Keratinocyte (primary cell): ENCODE data around the gene TMEM238. TPM values are rescaled to one million over a fixed set of nuclear protein-coding genes. Genes with fewer than 3 reads are reported as not detected.

Experiments
- DNase-seq: peaks from one replicate; pipeline ENCODE4 v3.0.0-alpha.2; 2011; ENCODE audit warnings: low read depth, missing footprints, low spot score
- FAIRE-seq: peaks from 2 replicates; lab custom pipeline; 2011; peaks lifted over from hg19 to GRCh38; lab: Jason Lieb, UNC
- H2AFZ ChIP-seq: 2 replicates; pipeline ENCODE4 v1.6.0; 2012; ENCODE audit warnings: low read length, control low read depth, inconsistent platforms; ENCODE audit not compliant: control insufficient read depth
- H3K27ac ChIP-seq: 2 replicates; pipeline ENCODE4 v1.5.1; 2011; ENCODE audit warnings: low read length; ENCODE audit not compliant: control insufficient read depth, insufficient read depth
- H3K27me3 ChIP-seq: 3 replicates; pipeline ENCODE4 v1.6.0; 2011; ENCODE audit warnings: low read length; ENCODE audit not compliant: control insufficient read depth, insufficient read depth; ENCODE audit errors: extremely low read depth
- H3K36me3 ChIP-seq, 2 experiments: 2 replicates in 1 of 2; 3 replicates in 1 of 2; pipeline ENCODE4 v1.5.1; 2011; ENCODE audit warnings: low read length in 2 of 2, mild to moderate bottlenecking in 1 of 2; ENCODE audit not compliant: control insufficient read depth in 2 of 2, insufficient read depth in 2 of 2; ENCODE audit errors: extremely low read depth in 1 of 2
- H3K4me1 ChIP-seq: 3 replicates; pipeline ENCODE4 v1.5.1; 2011; ENCODE audit warnings: low read length; ENCODE audit not compliant: control insufficient read depth, insufficient read depth; ENCODE audit errors: extremely low read depth
- H3K4me2 ChIP-seq: 3 replicates; pipeline ENCODE4 v1.6.0; 2011; ENCODE audit warnings: low read depth, low read length; ENCODE audit not compliant: control insufficient read depth, insufficient read depth; ENCODE audit errors: extremely low read depth
- H3K4me3 ChIP-seq, 3 experiments: fragments of 200-600 bp in 1 of 3; sonication (generic) in 1 of 3; 2 replicates in 2 of 3; 3 replicates in 1 of 3; pipeline ENCODE4 v1.5.1; 2011 to 2016; ENCODE audit warnings: low read length in 3 of 3, mild to moderate bottlenecking in 3 of 3, control low read depth in 2 of 3, inconsistent platforms in 1 of 3, low read depth in 1 of 3, mixed read lengths in 1 of 3, mixed run types in 1 of 3, moderate library complexity in 1 of 3; ENCODE audit not compliant: control insufficient read depth in 2 of 3, insufficient read depth in 2 of 3; ENCODE audit errors: extremely low read depth in 1 of 3
- H3K79me2 ChIP-seq: 2 replicates; pipeline ENCODE4 v1.6.0; 2012; ENCODE audit warnings: low read length; ENCODE audit not compliant: control insufficient read depth, insufficient read depth
- H3K9ac ChIP-seq: 3 replicates; pipeline ENCODE4 v1.6.0; 2011; ENCODE audit warnings: low read length; ENCODE audit not compliant: control insufficient read depth, insufficient read depth; ENCODE audit errors: extremely low read depth
- H3K9me1 ChIP-seq: 3 replicates; pipeline ENCODE4 v1.6.0; 2011; ENCODE audit warnings: low read length; ENCODE audit not compliant: control insufficient read depth, insufficient read depth; ENCODE audit errors: extremely low read depth
- H3K9me3 ChIP-seq: 2 replicates; pipeline ENCODE4 v1.5.1; 2012; ENCODE audit warnings: low read depth, low read length; ENCODE audit not compliant: control insufficient read depth
- H4K20me1 ChIP-seq: 3 replicates; pipeline ENCODE4 v1.6.0; 2011; ENCODE audit warnings: low read length; ENCODE audit not compliant: control insufficient read depth, insufficient read depth; ENCODE audit errors: extremely low read depth
- CTCF ChIP-seq, 3 experiments: IDR thresholded peaks in 1 of 3; conservative IDR thresholded peaks in 1 of 3; optimal IDR thresholded peaks in 1 of 3; 2 replicates in 2 of 3; 3 replicates in 1 of 3; pipeline versions ENCODE3 to v1.5.1; 2011; ENCODE audit warnings: low read length in 3 of 3, mild to moderate bottlenecking in 3 of 3, moderate library complexity in 2 of 3, control low read depth in 1 of 3, inconsistent platforms in 1 of 3; ENCODE audit not compliant: insufficient read depth in 2 of 3; ENCODE audit errors: extremely low read depth in 1 of 3
- EZH2 ChIP-seq: IDR thresholded peaks from one replicate; pipeline ENCODE4 v1.6.1; 2012; ENCODE audit warnings: inconsistent platforms, mild to moderate bottlenecking, low read length, moderate library complexity
- dilution Hi-C: fragments of 300-500 bp; cut with MboI; formaldehyde crosslinking; loops from one replicate; pipeline ENCODE4 v1.7.0; 2020; ENCODE audit warnings: low sequenced_read_pairs; ENCODE audit not compliant: extremely low pct_ligation_motif_present
- polyA plus RNA-seq, 5 experiments: library from polyadenylated mRNA; depleted of rRNA in 3 of 5; stranded (reverse) in 3 of 5; stranded (forward) in 1 of 5; unstranded in 1 of 5; fragments of >200 nt; gene quantifications; 1 replicate in 1 of 5; 2 replicates in 3 of 5; 3 replicates in 1 of 5; pipeline versions ENCODE4 v1.2.1 to v1.2.3, GENCODE V29; 2011 to 2012; ENCODE audit warnings: missing spikeins in 2 of 5, low read depth in 1 of 5, low replicate concordance in 1 of 5

TMEM238 gene
- polyA plus RNA-seq, 1 donor (not counting 4 experiments of a cell fraction or from before 2014, with no cell fraction given) = 0.24 TPM

GRCh38 chr19:55432241-55432959 lies 48.3 kb upstream of the TMEM238 start:
- no peak for FAIRE-seq
- TF ChIP-seq EZH2 (no peak), CTCF (optimal IDR thresholded peaks at IDR 0.05 in 1 of 3, IDR thresholded peaks at IDR 0.05 in 1 of 3, conservative IDR thresholded peaks at IDR 0.05 in 1 of 3; ENCODE audit: extremely low read depth in 1 of 3, insufficient read depth in 2 of 3, low read length in 3 of 3) (no peak)
- peaks cover 21% of the 10 kb centered on the region for H3K27me3 ChIP-seq

GRCh38 chr19:55431183-55431582 lies 47.1 kb upstream of the TMEM238 start:
- dilution Hi-C loops = no loop called here
- Histone ChIP-seq H3K9ac (no peak overlapping the region), H3K4me3 (no peak overlapping the region), H3K36me3 (no peaks in the 10 kb centered on the region), H3K4me1 (no peaks in the 10 kb centered on the region), H3K4me2 (no peak overlapping the region), H2AFZ (no peak overlapping the region), H3K27ac (no peak overlapping the region), H3K79me2 (no peaks in the 10 kb centered on the region), H3K9me3 (no peaks in the 10 kb centered on the region), H4K20me1 (no peaks in the 10 kb centered on the region), H3K9me1 (no peaks in the 10 kb centered on the region), H3K27me3 (peaks cover 21% of the 10 kb centered on the region)
- FAIRE-seq (no peak), DNase-seq (no peak)
- no peak for TF ChIP-seq CTCF (optimal IDR thresholded peaks at IDR 0.05 in 1 of 3, IDR thresholded peaks at IDR 0.05 in 1 of 3, conservative IDR thresholded peaks at IDR 0.05 in 1 of 3; ENCODE audit: extremely low read depth in 1 of 3, insufficient read depth in 2 of 3, low read length in 3 of 3)
- no peak for TF ChIP-seq EZH2

More at GRCh38 chr19:55432241-55432959, 48.3 kb upstream of the TMEM238 start:
- no peak overlapping the region for H3K27ac ChIP-seq
- no peak for DNase-seq
- H3K9me1 ChIP-seq = no peaks in the 10 kb centered on the region
- dilution Hi-C loops = no loop called here
- H4K20me1 ChIP-seq = peaks cover 7% of the 10 kb centered on the region
- H3K9me3 ChIP-seq = no peaks in the 10 kb centered on the region
- H3K79me2 ChIP-seq = no peaks in the 10 kb centered on the region
- H3K4me2 ChIP-seq = no peak overlapping the region
- no peaks in the 10 kb centered on the region for H3K36me3 ChIP-seq
- H3K4me1 ChIP-seq = no peaks in the 10 kb centered on the region
- no peak overlapping the region for H3K9ac ChIP-seq
- H3K4me3 ChIP-seq = no peak overlapping the region
- H2AFZ ChIP-seq = no peak overlapping the region
